Stimulated activated CD4-positive, alpha-beta T cell treated with anti-CD3 and anti-CD28 coated beads, Interleukin-1b, Interleukin-23, amount 100 ng/mL, for 4 hours (primary cell): Measurements from ENCODE around the gene SORBS2.

Experiments
- DNase-seq, 2 donors: peaks; one replicate each; pipeline ENCODE4 v3.0.0-alpha.2; 2020; ENCODE audit warnings: low read depth in 2 of 2

Gene SORBS2

DNA sequence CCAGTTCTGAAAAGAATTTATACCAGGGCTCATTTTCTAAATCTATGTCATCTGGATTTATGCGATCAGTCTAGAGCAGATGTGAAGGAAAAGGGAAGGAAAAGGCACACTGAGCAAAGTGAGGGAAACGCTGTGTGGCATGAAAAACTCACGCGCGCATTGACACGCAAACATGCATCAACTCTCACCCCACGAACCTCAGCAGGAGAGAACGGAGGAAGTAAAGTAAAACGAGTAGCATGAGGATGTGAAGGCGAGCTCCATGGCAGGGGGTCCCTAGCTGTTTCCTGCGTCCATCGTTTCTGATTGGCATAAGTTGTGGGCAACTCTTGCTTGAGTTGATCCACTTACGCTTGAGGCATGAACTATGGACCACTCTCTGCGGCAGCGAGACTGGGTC, 173.9 kb downstream of the SORBS2 start:
- no peak for DNase-seq

DNA sequence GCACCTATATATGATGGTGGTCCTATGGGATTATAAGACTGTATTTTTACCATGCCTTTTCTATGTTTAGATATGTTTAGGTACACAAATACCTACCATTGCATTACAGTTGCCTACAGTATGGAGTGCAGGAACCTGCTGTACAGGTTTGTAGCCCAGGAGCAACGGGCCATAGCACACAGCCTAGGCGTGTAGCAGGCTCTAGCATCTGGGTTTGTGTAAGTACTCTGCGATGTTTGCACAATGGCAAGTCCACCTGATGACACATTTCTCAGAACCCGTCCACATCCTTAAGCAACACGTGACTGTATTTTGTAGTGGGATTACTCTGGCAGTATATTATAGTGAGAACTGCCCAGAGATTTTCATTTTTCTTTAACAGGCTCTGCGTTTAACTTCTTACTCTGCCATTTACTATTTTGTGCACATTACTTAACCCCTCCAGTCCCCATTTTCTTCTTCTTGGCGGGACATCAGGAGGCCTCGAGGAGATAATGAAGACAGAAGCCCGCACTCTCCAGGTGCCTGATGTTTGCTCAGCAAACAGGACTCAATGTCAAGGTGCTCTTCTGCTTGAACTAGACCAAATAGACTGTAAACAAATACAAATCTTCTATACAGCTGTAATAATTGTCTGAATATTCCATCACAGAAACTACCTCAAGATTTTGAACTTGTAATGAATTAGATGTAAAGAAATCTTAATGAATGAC, 174.7 kb downstream of the SORBS2 start:
- DNase-seq = no peak

DNA sequence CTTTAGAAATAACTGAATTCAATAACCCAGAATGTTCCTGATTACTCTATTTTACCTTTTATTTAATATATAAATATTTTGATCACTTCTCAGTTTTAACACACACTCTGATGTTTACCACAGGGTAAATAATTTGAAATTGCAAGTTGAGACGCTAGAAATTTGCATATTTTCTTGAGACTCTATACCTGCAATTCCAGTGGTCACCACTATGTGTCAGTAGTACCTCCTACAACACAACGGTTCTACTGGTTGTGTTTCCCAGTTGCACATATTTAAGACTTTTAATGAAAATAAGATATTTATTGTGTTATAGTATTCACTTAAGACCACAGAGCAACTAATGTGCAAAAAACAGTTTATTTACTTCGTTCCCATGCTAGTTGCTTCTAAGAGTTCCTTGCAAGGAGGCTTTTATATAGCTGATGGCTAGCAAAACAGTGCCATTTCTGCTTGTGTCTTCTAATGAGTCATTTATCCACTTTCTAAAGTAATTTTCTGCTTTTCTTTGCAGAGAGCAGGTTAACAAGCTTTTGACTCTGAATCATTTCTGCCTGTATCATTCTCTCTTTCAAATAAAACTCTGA, 177.8 kb downstream of the SORBS2 start:
- no peak for DNase-seq

DNA sequence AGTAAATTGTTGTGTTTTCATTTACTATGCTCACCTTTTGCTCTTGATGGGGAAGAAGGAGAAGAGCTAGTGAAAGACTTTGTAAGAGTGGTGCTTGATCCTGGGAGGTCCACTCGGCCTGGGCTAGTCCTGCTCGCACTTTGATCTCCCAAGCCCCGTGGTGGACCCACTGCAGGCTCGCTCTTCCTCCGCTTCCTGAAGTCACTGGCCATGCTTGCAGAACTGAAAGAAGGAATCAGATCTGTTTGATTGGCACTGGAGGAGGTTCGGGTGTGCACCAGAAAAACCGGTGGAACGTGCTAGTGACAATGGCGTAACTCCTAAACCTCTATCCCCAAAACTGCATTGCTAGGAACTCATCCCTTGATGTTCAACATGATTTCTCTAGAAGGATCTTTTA, 185.2 kb downstream of the SORBS2 start:
- DNase-seq = no peak

DNA sequence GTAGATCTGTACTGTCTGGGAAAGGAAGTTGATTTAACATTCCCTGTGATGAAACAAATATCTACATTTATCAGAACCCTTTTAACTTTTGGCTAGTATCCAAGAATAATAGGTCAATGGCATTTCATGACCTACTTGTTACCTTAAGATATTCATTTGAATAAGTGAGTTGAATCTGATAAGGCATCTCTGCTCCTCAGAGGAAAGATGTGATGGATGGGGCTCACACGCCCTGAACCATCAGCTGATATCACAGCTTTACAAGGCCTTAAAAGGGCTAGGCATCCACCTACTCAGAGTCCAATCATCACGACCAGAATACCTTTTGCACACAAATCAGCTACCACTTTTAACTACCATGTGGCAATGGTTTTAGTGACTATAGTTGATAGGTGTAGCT, 186.5 kb downstream of the SORBS2 start:
- no peak for DNase-seq

DNA sequence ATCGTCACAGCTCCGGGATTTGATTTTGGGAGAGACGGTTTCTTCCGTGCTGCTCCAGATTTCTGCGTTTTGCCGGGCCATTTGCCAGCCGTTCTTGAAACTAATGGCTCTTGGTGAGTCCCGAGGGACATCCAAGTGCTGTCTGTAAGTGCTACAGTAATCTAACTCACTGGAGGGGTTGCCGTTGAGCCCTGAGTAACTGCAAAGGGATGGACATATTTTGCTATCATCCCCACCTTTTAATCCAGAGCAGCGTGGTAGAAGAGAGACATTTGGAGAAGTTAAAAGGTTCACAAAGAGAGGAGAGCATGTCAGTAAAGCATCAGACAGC, 187.8 kb downstream of the SORBS2 start:
- no peak for DNase-seq

- DNase-seq = no peak
These were observed 188.3 kb downstream of the SORBS2 start for GRCh38 chr4:185623444-185624258.

DNA sequence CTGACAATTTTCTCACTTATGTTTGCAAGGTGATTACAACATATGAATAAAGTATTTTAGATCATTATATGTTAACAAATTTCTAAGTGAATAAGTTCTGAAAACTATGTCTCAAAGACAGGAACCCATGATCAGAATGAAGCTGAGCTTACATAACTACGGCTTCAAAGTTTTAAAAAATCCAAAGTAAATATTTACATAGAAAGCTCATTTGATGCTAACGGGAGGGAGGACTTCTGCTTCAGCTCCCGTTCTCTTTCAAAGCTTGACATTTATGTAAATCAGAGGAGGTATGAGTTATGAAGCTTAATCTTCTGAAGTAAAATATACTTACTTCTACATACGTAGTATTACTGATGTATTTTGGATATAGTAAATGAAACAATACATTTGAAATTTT, 203.8 kb downstream of the SORBS2 start:
- no peak for DNase-seq

DNA sequence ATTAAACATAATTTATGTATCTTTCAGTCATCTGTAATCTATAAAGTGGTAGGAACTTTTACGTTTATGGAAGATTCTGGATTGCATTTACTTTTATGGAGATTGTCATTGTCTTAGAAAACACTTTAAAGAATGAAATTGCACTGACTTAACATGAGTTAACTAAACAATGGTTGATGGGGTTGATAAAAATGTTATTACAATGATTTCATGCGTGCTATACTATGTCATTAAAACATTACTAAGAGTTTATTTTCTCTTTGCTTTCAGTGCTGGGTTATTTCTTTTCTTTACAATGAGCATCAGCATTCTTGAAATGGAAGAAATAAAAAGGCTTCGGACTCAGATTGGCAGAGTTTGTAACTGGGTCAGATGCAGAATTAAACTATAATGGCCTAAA, 209.6 kb downstream of the SORBS2 start:
- DNase-seq = no peak

DNA sequence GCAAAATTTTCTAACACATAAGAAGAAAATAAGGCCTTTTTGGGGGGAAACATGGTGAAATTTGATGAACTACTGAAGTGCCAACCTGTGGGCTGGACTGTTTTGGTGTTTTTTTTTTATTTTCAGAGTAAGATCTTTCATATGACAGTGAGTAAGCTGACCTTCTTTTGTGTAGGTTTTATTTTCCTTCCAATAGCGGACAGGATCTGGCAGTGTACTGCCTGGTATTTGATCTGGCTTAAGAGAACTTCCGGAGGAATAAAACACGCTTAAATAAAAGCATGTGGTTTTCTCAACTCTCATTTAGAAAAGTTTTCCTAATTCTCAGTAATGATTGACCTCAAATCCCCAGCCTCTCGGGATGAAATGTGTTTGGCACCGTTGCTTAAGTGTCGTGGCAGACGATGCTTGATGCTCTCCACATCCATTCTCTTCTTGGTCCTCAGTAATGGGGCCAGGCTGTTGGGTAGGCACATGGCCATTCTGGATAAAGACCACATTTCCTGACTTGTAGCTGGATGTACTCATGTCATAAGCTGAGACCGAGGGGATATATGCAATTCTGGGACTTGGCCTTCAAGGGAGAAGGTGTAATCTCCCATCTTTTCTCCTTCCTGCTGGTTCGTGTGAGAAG, 211.1 kb downstream of the SORBS2 start:
- DNase-seq = no peak

- DNase-seq = no peak
These were observed 212.3 kb downstream of the SORBS2 start for GRCh38 chr4:185599553-185600243.

DNA sequence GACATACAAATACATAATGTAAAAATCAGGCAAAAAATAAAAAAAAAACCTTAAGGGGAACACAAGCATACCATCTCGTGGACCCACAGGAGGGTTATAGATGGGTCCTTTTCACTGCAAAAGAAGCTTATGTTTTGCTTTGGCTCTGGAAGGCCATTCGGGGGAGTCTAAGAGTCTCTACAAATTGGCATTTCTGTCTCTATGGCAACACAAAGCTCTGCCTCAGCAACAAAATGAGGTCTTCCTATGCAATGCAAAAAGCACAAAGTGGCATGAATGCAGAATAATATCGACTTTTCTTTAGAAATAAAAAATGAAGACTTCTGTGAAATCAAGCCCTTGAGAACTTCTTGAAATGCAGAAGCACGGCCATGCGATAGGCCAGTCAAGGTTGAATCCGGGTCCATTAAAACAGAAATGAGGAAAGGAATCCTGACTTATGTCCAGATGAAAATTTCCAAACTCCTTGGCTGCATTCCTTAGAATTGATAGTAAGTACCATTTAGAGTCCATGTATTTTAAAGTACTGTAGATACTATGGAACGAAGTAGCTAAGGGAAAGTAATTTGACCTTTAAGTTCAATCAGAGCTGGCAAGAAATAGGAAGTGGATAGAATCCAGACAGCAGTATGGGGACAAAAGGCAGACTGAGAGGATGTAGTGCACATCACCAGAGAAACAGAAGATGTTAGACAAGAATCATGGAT, 213.0 kb downstream of the SORBS2 start:
- DNase-seq = no peak

GRCh38 chr4:185597532-185598188, 214.3 kb downstream of the SORBS2 start:
- DNase-seq = peak; percentile 57 to 61

GRCh38 chr4:185592845-185593488, 219.0 kb downstream of the SORBS2 start:
- no peak for DNase-seq

GRCh38 chr4:185592438-185592837, 219.6 kb downstream of the SORBS2 start:
- DNase-seq = no peak

GRCh38 chr4:185591679-185592141, 220.3 kb downstream of the SORBS2 start:
- no peak for DNase-seq

DNA sequence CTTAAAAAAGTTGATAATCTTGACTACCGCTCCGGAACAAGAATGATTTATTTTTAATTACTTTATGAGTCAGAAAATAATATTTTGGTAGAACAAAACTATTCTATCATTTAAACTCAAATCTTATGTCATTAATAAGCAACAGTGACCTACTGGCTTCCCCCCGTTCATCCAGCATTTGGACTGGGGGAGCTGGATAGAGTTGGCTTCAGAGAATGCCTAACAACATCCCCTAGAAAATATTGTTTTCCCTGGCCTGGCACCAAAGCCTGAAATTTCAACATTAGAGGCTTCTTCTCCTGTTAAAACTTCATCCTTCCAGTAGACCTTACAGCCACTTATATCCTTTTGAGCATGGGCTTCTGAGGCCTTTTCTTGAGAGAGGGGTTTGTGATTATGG, 221.0 kb downstream of the SORBS2 start:
- no peak for DNase-seq

GRCh38 chr4:185589067-185589836, 222.7 kb downstream of the SORBS2 start:
- no peak for DNase-seq

GRCh38 chr4:185587427-185588161, 224.4 kb downstream of the SORBS2 start:
- peak; percentile 41 to 62 for DNase-seq
